AG04449 (cell line): ENCODE data around the gene AK2.
"Not testable (repeated sequence)": the region's sequence is repeated elsewhere in the genome, so short reads cannot be mapped to it uniquely, and the experiment has no call there.

Experiments
- CTCF ChIA-PET: fragments of 350-600 bp; formaldehyde crosslinking; extraction: SDS; loops from one replicate; lab custom pipeline; 2021; ENCODE audit warnings: antibody characterized with exemption; lab: Yijun Ruan, JAX
- POLR2A ChIA-PET: fragments of 400-600, 350-600 bp; formaldehyde crosslinking; extraction: SDS; loops from one replicate; lab custom pipeline; 2020; ENCODE audit warnings: antibody characterized with exemption, inconsistent platforms; lab: Yijun Ruan, JAX
- DNase-seq: peaks from one replicate; pipeline ENCODE4 v3.0.0-alpha.2; 2010; ENCODE audit warnings: low read depth, low spot score
- H3K4me3 ChIP-seq: 2 replicates; pipeline ENCODE4 v1.5.1; 2011; ENCODE audit warnings: low read depth, mild to moderate bottlenecking, control low read depth, low read length
- TF ChIP-seq, protein P1 (sequence below): IDR thresholded peaks from one replicate; pipeline ENCODE4 v1.5.1; 2011; ENCODE audit warnings: mild to moderate bottlenecking, moderate library complexity, low read length, control low read depth, inconsistent platforms; ENCODE audit not compliant: insufficient read depth; ENCODE audit errors: missing control alignments

AK2 gene

DNA sequence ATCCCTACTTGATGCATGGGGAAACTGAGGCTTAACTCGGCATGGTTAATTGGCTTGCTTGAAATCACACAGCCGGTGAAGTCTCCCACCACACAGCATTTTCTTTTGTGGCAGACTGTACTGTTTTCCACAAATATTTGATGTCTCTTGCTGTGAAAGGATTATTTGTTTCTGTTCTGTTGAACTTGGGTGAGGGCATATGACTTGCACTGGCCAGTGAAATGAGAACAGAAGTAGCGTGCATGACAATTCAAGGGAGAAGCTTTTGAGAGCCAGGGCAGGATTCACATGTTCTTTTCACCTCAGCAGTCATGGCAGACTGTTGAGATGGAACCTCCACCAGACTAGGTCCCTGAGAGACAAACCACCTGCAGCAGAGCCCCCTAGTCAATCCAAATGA lies 11.7 kb upstream of the AK2 start:
- CTCF ChIA-PET: interaction anchor here (1.2 to 3.2 kb wide), 4 partner anchors 10 to 173 kb away, joined by 3 to 20 read pairs (median 3); no protein-coding TSS in a partner anchor
- DNase-seq: no peak
- POLR2A ChIA-PET: no interaction called here
- TF ChIP-seq, protein P1, sequence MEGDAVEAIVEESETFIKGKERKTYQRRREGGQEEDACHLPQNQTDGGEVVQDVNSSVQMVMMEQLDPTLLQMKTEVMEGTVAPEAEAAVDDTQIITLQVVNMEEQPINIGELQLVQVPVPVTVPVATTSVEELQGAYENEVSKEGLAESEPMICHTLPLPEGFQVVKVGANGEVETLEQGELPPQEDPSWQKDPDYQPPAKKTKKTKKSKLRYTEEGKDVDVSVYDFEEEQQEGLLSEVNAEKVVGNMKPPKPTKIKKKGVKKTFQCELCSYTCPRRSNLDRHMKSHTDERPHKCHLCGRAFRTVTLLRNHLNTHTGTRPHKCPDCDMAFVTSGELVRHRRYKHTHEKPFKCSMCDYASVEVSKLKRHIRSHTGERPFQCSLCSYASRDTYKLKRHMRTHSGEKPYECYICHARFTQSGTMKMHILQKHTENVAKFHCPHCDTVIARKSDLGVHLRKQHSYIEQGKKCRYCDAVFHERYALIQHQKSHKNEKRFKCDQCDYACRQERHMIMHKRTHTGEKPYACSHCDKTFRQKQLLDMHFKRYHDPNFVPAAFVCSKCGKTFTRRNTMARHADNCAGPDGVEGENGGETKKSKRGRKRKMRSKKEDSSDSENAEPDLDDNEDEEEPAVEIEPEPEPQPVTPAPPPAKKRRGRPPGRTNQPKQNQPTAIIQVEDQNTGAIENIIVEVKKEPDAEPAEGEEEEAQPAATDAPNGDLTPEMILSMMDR: no peak
- H3K4me3 ChIP-seq: no peak overlapping the region

GRCh38 chr1:33047839-33048305 lies 11.2 kb upstream of the AK2 start:
- ChIA-PET POLR2A (interaction anchor here (0.5 kb wide), 1 partner anchor 355 kb away, joined by 3 read pairs; no protein-coding TSS in a partner anchor), CTCF (interaction anchor here (0.6 to 4.8 kb wide), 10 partner anchors 8 to 176 kb away, joined by 3 to 35 read pairs (median 3); no protein-coding TSS in a partner anchor)
- TF ChIP-seq, protein P1: no peak
- DNase-seq: no peak
- no peak overlapping the region for H3K4me3 ChIP-seq

- no peak overlapping the region for H3K4me3 ChIP-seq
- ChIA-PET POLR2A (no interaction called here), CTCF (interaction anchor here (0.9 to 4.8 kb wide), 8 partner anchors 8 to 175 kb away, joined by 3 to 35 read pairs (median 3); no protein-coding TSS in a partner anchor)
- TF ChIP-seq, protein P1: no peak
- DNase-seq: no peak
Measured at GRCh38 chr1:33047290-33047689, 10.6 kb upstream of the AK2 start.

DNA sequence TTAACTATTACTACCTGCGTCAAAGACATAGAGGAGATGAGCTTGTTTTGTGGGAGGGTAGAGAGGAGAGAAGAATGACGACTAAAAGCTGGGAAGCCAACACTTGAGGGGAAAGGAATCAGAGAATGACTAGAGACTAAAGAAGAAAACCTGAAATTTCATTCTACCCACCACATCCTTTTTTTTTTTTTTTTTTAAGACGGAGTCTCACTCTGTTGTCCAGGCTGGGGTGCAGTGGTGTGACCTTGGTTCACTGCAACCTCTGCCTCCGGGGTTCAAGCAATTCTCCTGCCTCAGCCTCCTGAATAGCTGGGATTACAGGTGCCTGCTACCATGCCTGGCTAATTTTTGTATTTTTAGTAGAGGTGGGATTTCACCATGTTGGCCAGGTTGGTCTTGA lies 9.6 kb upstream of the AK2 start:
- CTCF ChIA-PET: interaction anchor here (0.6 to 4.8 kb wide), 5 partner anchors 9 to 113 kb away, joined by 3 to 35 read pairs (median 4); no protein-coding TSS in a partner anchor
- H3K4me3 ChIP-seq, POLR2A ChIA-PET, DNase-seq: not testable (repeated sequence)

DNA sequence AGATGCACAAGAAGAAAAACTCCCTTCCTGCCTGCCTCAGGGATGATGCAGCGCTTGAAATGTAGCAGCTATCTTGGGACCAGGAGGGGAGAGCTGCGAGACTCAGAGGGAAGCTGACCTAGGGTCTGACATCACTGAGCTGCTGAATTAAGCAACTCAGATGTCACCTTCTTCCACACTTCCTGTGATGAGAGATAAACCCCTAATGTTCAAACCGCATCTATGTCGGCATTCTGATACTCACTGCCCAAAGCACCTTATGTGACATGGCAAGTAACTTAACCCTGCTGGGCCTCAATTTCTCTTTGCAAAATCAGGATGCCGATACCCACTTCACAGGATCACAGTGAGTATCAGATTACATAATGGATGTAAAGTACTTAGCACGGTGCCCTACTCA lies 9.1 kb upstream of the AK2 start:
- TF ChIP-seq, protein P1: no peak
- POLR2A ChIA-PET: no interaction called here

GRCh38 chr1:33045246-33045645 lies 8.6 kb upstream of the AK2 start:
- ChIA-PET POLR2A (no interaction called here), CTCF (interaction anchor here (4.8 kb wide), 1 partner anchor 10 kb away, joined by 35 read pairs; no protein-coding TSS in a partner anchor)
- TF ChIP-seq, protein P1: no peak
- no peak overlapping the region for H3K4me3 ChIP-seq
- DNase-seq: no peak

More for the DNA sequence above, 9.1 kb upstream of the AK2 start:
- no peak overlapping the region for H3K4me3 ChIP-seq
- DNase-seq: no peak
- CTCF ChIA-PET: interaction anchor here (0.6 to 4.8 kb wide), 3 partner anchors 10 to 112 kb away, joined by 3 to 35 read pairs (median 7); no protein-coding TSS in a partner anchor
